Astrocyte of the spinal cord (primary cell): ENCODE data around the gene PKD1L1.

Source experiments
- DNase-seq: peaks from one replicate; pipeline ENCODE4 v3.0.0; 2011; ENCODE audit warnings: low read depth, low spot score
- H3K4me3 ChIP-seq: 2 replicates; pipeline ENCODE4 v1.5.1; 2011; ENCODE audit warnings: low read depth, mild to moderate bottlenecking, low read length, moderate library complexity
- in situ Hi-C: cut with HindIII; loops from 2 replicates; pipeline ENCODE4 v1.10.0; 2017; ENCODE audit warnings: low sequenced_read_pairs
- TF ChIP-seq, protein P1 (sequence below): IDR thresholded peaks from 2 replicates; pipeline ENCODE4 v1.5.1; 2012; ENCODE audit warnings: low read depth, mild to moderate bottlenecking, low read length, inconsistent platforms

Gene PKD1L1

DNA sequence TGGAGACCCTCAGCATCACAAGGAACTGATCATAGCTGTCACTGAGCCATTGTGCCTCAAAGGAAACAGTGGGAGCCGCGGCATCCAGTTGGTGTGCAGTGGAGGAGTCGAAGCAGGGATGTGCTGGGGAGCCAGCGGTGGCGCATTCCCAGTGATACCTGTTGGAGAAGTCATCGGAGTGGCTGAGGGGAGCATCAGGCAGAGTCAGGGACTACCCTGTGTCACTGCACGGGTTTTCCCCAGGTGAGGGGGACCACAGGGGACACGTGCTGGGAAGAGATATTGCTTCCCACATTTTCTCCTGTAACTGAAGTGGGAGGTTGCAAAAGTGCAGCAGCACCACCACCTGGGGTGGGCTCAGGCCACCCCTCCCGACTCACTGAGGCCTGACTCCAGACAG is 57.7 kb downstream of the PKD1L1 start:
- in situ Hi-C loops: no loop called here

DNA sequence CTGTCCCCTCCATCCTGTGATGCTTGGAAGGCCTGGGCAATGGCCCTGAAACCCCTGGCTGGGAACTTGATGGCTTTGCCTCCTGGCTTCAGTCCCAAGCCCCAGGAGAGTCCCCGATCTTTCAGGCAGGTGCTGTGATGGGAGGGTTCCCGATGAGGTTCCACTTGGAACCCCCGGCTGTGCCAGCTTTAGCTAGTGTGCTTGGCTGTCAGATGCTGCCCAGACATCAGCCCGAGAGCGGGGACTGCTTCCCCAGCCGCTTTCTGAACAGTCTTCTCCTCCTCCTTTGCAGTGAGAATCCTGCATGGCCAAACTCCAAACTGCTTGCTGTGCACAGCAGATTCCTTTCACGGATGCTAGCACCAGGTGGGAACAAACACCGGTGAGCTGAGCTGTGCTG is 58.1 kb downstream of the PKD1L1 start:
- TF ChIP-seq, protein P1, sequence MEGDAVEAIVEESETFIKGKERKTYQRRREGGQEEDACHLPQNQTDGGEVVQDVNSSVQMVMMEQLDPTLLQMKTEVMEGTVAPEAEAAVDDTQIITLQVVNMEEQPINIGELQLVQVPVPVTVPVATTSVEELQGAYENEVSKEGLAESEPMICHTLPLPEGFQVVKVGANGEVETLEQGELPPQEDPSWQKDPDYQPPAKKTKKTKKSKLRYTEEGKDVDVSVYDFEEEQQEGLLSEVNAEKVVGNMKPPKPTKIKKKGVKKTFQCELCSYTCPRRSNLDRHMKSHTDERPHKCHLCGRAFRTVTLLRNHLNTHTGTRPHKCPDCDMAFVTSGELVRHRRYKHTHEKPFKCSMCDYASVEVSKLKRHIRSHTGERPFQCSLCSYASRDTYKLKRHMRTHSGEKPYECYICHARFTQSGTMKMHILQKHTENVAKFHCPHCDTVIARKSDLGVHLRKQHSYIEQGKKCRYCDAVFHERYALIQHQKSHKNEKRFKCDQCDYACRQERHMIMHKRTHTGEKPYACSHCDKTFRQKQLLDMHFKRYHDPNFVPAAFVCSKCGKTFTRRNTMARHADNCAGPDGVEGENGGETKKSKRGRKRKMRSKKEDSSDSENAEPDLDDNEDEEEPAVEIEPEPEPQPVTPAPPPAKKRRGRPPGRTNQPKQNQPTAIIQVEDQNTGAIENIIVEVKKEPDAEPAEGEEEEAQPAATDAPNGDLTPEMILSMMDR: no peak
- no peak for DNase-seq
- no peak overlapping the region for H3K4me3 ChIP-seq
- in situ Hi-C loops: no loop called here

More for the DNA sequence above, 57.7 kb downstream of the PKD1L1 start:
- DNase-seq: no peak
- no peak overlapping the region for H3K4me3 ChIP-seq
- TF ChIP-seq, protein P1: no peak

DNA sequence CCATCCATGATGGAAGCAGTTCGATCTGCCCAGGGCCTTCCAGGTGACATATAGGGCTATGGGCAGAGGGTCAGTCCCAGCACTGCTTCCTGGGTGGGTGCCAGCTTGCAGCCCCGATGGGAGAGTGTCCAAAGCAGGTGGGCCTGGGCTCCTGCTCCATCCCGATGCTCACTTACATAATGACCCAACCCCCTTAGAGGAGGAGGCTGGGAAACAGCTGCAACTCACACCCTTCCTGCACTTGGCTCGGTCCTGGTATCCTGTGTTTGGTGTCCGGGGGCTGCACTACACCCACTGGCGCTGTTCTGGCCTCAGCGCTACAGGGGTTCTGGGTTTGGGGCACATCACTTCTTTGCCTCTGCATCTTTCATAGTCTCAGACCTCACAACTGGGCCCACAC is 58.5 kb downstream of the PKD1L1 start:
- DNase-seq: no peak
- H3K4me3 ChIP-seq: no peak overlapping the region
- TF ChIP-seq, protein P1: no peak
- in situ Hi-C loops: no loop called here

DNA sequence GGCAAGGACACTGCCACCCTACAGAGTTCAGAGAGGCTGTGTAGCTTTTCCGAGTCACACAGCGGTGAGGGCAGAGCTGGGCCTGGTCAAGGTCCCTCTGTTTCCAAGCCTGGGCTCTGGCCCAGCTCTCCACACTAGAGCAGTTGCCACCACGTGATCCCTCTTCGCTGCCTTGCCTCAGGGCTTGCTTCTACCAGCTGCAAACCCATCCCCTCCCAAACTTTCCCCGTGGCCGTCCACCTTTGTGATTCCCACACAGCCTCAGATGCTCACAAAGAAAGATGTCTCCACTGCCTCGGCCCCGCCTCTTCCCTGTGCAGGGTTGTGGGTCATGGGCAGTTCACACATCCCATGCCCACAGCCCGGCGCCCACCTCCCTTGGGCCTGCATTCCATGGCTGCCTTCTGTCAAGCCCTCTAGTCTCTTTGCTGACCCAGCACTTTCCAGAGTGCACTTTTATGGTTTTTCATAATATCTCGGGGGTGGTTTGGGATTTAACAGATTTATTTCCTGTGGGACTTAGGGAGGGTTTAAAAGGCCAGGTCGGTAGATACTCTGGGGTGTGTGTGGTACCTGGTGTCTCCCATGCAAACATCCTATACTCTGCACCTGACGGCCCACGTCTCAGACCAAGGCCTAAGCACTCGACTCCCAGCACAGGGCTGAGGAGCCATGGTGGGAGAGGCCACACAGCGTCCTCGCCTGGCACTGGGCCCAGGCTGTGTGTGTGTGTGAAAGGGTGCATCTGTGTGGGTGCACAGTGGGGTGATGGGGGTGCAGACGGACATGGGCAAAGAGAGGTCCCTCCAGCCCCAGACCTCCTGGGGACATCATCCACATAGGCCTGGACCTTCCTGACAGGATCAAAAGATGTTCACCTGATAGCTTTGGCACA is 59.6 kb downstream of the PKD1L1 start:
- no peak for DNase-seq
- in situ Hi-C loops: no loop called here
- no peak overlapping the region for H3K4me3 ChIP-seq
- TF ChIP-seq, protein P1: no peak

DNA sequence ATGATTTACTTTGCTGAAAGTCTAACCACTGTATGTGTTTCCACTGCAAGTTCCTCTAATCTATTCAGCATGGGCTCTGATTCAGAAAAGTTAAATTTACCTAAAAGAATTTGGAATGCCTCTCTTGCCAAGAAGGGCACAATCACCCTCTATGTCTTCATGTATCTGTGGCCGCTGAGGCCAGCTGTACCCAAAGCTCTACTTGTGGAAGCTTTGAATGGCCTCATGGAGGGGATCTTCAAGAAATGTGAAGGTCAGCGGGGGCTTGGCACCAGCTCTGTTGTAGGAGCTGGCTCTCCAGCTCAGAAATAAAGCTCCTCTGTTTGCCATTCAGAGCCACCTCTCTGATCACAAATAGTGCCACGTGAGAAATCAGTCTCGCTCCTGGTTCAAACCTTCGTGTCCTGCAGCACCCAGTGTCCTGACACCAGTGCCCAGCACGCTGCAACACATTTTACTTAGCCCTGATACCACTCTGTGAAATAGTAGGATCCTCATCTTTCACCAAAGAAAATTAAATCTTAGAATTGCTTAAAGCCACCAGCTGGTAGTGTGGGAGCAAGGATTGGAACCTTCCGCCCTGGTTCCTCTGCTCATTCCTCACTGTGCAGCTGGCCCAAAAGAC is 61.1 kb downstream of the PKD1L1 start:
- no peak overlapping the region for H3K4me3 ChIP-seq
- in situ Hi-C loops: no loop called here
- no peak for DNase-seq
- TF ChIP-seq, protein P1: no peak

DNA sequence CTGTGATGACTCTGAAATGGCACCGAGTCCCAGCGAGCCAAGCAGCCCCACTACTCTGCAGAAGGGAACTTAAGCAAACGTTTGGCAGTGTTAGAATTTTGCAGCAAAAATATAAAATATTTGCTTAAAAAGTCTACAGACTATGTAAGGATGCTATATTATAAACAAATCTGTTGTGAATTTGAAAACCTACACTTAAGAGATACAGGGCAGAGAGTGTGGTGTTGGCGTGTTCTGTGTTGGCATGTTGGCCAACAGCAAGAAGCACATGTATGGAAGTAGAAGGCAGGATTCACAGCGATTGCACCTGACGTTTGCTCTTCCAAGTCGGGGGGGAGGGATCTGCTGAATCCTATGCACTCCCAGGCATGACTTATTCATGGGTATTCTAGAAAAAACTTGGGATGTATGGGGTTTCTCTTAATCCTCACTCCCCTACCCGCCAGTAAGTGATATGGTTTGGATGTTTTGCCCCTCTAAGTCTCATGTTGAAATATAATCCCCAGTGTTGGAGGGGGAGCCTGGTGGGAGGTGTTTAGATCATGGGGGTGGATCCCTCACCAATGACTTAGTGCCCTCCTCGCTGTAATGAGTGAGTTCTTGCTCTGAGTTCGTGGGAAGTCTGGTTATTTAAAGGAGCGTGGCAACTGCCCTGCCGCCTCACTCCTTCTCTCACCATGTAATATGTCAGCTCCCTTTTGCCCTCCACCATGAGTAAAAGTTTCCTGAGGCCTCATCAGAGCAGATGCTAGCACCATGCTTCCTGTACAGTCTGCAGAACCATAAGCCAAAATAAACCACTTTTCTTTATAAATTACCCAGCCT is 62.1 kb downstream of the PKD1L1 start:
- TF ChIP-seq, protein P1: no peak
- in situ Hi-C loops: no loop called here
- no peak overlapping the region for H3K4me3 ChIP-seq
- DNase-seq: no peak
